ENCODE results near the gene HS3ST5. TPM values are rescaled to one million over a fixed set of nuclear protein-coding genes. Genes with fewer than 3 reads are reported as not detected.

Gene HS3ST5, protein sequence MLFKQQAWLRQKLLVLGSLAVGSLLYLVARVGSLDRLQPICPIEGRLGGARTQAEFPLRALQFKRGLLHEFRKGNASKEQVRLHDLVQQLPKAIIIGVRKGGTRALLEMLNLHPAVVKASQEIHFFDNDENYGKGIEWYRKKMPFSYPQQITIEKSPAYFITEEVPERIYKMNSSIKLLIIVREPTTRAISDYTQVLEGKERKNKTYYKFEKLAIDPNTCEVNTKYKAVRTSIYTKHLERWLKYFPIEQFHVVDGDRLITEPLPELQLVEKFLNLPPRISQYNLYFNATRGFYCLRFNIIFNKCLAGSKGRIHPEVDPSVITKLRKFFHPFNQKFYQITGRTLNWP
- 1 to 10 TPM in 2 of 3 donors, under 1 TPM in 1; 0.56 to 1.4 (median 1.4) TPM for polyA plus RNA-seq (ENCODE audit: insufficient read length in 3 of 3)
- long read RNA-seq, donor 1 = 0 reads
- long read RNA-seq, donor 2 = 0 reads
- long read RNA-seq, donor 3 = 0 reads
- long read RNA-seq, donor 4 = 0 reads
- long read RNA-seq, donor 5 = 0 reads
- long read RNA-seq, donor 6 = 0 reads
- long read RNA-seq, donor 7 = 0 reads
- long read RNA-seq, donor 8 = 0 reads
- long read RNA-seq, donor 9, partial matches to known transcripts = 0 of 1 reads
- long read RNA-seq, donor 9, other reads (novel, unspliced or antisense) = 0 of 1 reads
- long read RNA-seq, donor 10 = 0 reads
- long read RNA-seq, donor 11 = 0 reads
- long read RNA-seq, donor 12 = 0 reads
- long read RNA-seq, donor 13 = 0 reads
- long read RNA-seq, donor 14 = 0 reads
- long read RNA-seq, donor 15 = 0 reads
- long read RNA-seq, donor 16 = 0 reads

DNA sequence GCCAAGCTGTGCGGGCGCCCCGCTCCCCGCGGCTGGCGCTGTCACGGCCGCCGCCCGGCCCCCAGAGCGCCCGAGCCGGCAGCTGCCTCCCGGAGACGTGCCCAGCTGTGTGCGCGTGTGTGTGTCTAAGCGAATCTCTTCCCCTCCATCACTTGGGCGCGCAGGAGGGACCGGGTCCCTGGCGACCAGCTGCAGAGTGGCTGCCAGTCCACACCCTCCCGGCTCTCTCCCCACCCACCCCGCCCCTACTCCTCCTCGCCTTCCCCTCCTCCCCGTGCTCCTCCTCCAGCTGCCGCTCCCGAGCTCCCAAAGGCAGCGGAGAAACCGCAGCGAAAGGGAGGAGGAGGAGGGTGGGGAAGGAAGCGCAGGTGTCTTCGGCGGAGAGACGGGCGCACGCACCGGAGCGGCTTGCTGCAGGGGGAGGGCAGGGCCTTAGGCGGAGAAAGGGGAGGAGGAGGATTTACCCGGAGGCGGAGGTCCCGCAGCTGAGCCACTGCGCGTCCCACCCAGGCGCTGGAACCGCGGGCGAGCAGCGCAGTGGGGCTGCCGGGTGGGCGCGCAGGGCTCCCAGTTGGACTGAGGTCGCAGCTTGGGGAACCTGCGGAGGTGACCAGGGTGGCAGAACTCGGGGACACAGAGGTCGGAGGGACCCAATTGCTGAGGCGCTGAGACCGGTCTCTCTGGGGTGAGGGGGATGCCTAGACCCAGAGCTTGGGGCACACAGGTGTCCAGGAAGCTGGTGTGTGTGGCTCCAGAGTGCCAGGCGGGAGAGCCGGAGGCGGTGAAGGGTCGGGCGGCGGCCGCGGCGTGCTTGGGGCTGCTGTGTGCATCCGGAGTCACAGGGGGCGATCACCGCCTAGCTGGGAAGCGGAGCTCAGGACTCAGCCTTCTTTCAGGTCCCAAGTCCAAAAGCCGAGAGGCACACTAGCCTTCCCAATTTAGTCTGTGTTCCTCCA is at the start of gene HS3ST5:
HS3ST5 (minus strand) TSS at position 198 of the 956 bp plus-strand sequence. CDS start 280,178 bp downstream, outside the sequence.
- peak in 5 of 11 donors; percentile 24 to 41 (median 36) for DNase-seq (ENCODE audit: extremely low read depth in 1 of 11, low read depth in 9 of 11, low spot score in 4 of 11)

DNA sequence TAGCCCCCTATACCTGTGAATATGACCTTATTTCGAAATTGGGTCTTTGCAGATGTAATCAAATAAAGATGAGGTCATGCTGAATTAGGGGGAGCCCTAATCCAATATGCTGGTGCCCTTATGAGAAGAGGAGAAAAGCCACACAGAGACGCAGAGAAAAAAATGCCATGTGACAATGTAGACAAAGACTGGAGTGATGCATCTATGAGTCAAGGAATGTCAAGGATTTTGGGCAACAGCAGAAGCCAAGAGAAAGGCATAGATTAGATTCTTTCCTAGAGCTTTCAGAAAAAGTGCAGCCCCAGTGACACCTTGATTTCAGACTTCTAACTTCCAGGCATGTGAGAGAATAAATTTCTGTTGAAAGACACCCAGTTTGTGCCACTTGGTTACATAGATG is 47.4 kb upstream of the HS3ST5 start:
- no peak for DNase-seq (ENCODE audit: extremely low read depth in 1 of 11, low read depth in 9 of 11, low spot score in 4 of 11)

DNA sequence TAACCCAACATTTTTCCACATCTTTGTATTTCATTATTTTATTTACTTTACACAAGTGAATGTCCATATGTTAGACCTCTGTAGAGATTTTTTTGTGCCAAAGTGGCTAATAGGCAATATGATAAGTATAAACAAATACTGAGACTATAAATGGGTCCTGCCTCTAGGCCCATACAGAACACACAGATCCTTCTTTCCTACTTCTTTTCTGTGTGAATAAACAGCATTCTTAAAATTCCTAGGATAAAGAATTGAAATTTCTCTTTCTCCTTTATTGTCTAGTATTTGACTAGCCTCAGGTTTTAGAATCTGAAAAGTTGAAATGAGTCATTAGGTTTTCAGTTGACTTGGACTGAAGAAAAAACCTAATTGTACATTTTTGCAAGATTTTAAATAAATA is 46.3 kb upstream of the HS3ST5 start:
- DNase-seq (ENCODE audit: extremely low read depth in 1 of 11, low read depth in 9 of 11, low spot score in 4 of 11) = no peak

DNA sequence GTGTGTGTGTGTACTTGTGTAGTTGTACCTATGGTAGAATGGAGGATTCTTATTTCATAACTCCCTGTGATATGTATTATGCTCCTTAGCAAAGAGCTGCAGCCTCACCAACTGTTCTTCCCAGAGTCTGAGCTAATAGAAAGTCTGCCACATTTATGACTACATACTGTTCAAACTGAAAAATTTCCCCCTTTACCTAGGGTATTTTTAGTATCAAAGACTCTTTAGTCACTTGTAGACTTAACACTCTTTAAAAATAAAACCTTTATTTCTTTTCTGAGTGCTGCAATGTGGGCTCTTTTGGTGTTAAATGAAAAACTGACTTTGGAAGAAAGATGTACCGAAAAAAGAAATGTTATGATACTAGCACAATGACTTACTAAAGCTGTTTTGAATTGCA is 39.6 kb upstream of the HS3ST5 start:
- DNase-seq (ENCODE audit: extremely low read depth in 1 of 11, low read depth in 9 of 11, low spot score in 4 of 11) = no peak

DNA sequence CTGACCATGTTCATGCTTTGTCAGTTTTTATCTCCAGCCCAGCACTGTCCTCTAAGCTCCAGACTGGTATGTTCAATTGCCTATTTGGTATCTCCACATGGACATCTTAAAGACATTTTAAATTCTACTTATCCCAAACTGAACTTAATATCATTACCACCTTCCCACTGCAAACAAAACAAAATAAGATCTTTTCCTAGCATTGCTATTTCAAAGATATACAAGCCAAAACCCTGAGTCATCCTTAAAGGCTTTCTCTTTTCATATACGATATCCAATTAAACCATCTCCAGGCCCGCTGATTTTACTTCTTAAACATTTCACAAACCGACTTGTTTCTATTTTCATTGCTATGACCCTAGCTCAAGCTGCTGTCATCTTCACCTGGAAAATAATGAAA is 35.1 kb upstream of the HS3ST5 start:
- DNase-seq (ENCODE audit: extremely low read depth in 1 of 11, low read depth in 9 of 11, low spot score in 4 of 11) = no peak

DNA sequence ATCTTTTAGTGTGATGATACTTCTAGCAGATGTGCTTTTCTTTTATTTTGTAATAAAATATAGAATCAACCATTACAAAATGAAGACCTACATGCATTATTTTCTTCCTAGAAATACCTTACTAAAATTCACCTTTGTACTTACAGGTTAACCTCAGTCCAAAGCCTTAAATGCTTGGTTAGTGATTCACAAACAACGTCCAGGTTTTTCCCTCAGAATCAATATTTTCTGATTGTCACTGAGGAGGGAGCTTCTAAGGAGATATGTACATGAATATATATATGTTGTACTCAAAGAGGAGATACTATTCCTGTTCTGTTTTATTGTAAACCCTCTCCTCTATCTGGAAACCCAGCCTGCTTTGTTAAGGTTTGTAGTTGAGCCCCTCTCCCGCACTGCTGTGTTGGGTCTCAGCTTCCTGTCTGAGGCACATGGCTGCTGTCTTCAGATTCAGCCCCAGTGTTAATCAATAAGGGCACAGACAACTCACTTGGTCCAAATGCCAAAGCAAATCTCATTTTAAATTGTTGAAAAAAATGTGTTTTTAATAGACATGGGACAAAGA is 33.9 kb upstream of the HS3ST5 start:
- no peak for DNase-seq (ENCODE audit: extremely low read depth in 1 of 11, low read depth in 9 of 11, low spot score in 4 of 11)

DNA sequence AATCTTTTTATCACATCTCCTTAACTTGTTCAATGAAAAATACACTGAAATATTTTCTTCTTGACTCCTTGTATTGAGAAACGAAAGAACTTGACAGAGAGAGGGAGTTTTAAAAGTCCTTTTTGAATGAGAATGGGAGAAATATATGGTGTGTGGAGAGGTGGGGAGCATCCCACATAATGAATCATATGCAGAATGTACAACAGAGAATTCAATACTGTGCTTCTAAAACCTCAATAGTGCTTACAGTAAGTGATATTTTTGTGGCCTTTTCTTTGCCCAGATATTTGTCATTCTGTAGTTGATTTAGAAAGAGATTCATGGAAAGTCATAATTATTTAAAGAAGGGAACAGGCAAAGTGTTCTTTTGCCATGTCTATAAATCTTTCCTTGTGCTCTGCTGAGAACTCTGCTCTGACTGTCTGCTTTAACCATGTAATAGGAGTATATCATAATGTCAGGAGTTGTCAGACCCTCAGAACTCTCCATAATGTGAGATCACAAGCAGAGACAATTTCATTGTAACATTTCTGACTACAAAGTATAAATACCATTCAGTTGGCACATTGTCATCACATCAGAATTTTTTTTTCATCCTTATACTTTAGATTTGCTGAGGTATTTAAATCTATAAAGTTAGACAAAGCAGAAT is 32.8 kb upstream of the HS3ST5 start:
- DNase-seq (ENCODE audit: extremely low read depth in 1 of 11, low read depth in 9 of 11, low spot score in 4 of 11) = no peak

DNA sequence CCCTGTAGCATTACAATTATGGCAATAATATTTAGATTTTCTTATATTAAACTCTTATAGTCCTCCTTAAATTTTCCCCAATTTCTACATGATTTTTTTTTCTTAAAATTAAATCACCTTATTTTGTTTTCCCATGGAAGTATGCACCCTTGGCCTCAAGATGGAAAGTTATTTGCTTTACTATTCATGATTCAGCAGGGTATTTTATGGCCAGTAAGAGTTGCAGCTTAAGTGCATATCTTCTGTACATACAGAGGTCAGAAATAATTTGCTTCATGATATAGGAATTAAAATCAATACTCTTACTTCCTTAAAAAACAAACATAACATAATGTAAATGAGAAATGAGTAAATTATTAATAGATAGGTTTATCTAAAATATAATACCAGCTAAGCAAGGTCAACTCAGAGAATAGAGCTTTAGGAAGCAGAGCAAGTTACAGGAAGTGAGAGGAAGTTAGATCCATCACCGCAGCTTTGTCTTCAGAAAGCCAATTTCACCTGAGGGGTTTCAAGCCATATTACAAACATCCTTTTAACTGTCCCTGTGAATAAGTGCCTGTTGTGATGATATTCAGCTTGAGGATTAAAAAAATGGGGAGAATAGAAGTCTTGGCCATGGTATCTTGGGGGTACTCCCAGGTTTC is 24.6 kb upstream of the HS3ST5 start:
- DNase-seq (ENCODE audit: extremely low read depth in 1 of 11, low read depth in 9 of 11, low spot score in 4 of 11) = no peak

DNA sequence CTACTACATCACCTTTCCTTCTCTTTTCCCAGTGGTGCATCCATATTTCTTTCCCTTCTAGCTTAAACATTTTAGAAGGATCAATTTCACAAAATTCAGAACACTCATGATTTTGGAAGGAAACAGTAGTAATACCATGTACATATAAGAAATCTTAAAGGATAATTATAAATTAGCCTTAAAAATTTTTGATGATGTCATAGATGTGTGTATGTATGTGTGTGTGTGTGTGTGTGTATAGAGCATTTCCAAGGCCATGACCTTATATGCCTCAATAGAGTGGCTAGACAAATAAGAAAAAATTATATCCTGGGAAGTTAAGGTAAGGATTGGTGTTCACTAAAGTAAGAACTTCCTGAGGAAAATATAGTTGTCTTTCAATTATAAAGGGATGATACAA is 24.1 kb upstream of the HS3ST5 start:
- no peak for DNase-seq (ENCODE audit: extremely low read depth in 1 of 11, low read depth in 9 of 11, low spot score in 4 of 11)

DNA sequence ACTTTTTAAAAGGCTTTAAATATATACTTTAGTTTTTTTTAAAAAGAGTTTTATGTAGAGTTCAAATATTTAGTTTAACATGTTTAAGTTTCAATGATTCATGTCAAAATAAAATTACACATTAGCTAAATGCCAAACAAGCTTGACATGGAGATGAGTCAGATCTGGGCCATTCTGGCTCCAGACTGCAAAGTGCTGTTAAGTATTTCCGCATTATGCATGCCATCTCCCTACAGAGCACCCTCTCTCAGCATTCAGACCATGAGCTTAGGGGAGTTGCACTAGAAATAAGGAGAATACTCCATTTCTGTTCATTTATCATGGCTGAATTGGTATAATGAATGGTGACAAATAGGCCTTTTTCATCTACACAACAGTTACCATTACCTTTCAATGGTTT is 21.5 kb upstream of the HS3ST5 start:
- no peak for DNase-seq (ENCODE audit: extremely low read depth in 1 of 11, low read depth in 9 of 11, low spot score in 4 of 11)

DNA sequence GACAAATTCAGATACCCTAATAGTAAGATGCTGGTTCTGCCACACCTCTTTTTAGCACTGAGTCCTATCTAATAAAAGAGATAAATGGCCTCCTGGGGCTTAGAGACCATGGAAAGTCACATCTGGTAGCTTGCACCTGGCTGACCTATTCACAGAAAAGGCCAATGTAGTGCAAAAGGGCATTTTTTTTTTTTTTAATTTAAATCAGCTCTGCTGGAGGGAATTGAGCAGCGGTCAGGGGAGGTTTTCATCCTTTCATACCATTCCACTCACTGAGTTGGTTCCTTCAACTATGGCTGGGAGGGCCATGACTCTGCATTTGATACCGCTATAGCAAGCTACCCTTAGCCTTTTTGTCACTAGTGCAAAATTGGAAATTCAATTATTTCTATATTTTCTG is 20.1 kb upstream of the HS3ST5 start:
- DNase-seq (ENCODE audit: extremely low read depth in 1 of 11, low read depth in 9 of 11, low spot score in 4 of 11) = no peak

DNA sequence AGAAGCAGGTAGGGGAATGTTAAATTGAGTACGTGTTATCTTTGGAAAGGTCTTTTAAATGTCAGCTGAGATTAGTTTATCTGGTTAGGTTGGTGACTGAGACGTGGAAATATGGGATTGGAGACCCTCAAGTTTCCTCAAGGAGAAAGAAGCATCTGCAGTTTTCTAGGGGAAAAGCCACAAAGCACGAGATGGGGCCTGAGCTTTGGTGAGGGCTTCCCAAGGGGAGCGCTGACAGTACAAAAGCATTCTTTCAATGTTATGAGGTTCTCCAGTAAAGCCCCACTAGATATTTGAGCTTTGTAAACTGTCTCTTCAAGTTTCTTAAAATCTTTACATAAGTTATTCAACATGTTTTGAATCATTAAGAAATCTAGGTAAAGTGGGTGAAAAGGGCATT is 19.6 kb upstream of the HS3ST5 start:
- no peak for DNase-seq (ENCODE audit: extremely low read depth in 1 of 11, low read depth in 9 of 11, low spot score in 4 of 11)

DNA sequence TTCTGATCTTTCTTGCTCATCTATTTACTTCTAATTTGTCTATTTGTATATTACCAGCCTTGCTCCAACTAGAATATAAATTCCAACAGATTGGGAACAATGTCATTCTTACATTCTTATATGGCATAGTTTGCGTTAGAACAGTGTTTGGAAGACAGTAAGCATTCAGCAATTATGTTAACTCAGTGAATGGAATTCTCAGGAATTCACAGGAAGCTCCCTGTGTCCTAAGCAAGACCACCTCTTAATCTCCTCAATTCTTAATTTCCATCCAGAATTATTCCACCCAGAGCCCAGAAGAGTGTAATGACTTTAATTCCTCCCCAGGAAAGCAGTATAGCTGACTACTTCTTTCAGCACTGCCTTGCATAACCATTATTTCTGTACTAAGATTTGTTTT is 18.2 kb upstream of the HS3ST5 start:
- no peak for DNase-seq (ENCODE audit: extremely low read depth in 1 of 11, low read depth in 9 of 11, low spot score in 4 of 11)

DNA sequence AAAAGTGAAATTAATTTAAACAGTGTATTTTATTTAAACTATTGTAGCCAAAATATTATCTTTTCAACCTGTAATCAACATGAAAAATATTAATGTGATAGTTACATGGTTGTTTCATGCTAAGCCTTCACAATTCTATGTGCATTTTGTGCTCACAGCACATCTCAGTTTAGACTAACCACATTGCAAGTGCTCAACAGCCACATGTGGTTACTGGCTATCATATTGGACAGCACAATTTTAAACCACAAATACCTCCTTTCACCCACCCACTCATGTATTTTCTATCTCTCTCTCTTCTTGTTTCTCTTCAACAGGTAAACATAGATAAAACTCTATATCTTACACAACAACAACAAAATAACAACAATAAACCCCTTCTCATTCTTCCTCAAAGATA is 12.5 kb upstream of the HS3ST5 start:
- DNase-seq (ENCODE audit: extremely low read depth in 1 of 11, low read depth in 9 of 11, low spot score in 4 of 11) = no peak

DNA sequence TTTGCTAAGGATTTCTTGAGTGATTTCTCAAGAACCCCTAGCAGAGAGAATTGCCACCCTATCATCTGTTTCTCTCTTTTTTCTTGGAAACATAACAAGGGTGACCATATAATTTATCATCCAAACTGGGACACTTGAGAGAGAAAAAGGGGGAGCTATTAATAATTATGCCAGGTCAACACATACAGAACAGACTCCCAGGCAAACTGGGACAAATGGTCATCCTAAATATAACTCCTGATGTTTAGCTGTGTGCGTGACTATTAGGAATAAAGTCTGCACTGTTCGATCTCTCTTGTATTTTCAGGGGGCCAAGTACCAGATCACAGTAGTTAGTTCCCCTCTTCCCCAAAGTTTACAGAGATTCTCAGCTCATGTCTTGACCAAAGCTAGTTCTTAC is 11.7 kb upstream of the HS3ST5 start:
- no peak for DNase-seq (ENCODE audit: extremely low read depth in 1 of 11, low read depth in 9 of 11, low spot score in 4 of 11)

DNA sequence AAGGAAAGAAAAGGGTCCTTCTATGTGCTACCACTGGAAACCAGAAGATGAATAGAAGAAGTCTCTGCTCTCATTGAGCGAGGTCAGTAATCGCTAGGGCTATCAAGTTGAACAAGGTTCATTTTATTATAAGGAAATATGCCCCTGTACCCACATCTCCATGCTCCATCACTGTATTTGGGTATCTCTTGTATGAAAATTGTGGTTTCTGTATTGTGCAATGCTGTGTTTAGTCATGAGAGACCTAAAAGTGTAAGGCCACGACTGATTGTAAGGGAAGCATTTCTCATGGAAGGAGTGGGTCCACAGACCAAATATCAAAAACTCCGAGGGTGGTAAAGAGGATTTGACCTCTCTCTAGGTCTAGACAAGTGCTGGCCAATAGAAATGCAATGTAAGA is 3.6 kb upstream of the HS3ST5 start:
- no peak for DNase-seq (ENCODE audit: extremely low read depth in 1 of 11, low read depth in 9 of 11, low spot score in 4 of 11)

DNA sequence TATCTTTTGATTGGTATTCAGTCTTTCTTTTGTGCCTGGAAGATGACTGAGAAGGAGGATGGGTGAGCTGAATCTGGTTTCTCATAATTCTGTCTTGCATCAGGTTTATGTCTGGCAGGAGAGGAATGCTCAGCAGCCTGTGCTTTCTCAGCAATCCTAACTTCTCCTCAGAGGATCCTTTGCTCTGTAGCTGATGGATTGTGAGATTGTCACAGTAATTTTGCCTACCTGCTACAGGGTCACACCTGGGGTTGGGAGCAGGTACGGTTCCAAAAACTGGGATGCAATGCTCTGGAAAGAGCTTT is 2.1 kb upstream of the HS3ST5 start:
- DNase-seq (ENCODE audit: extremely low read depth in 1 of 11, low read depth in 9 of 11, low spot score in 4 of 11) = no peak

DNA sequence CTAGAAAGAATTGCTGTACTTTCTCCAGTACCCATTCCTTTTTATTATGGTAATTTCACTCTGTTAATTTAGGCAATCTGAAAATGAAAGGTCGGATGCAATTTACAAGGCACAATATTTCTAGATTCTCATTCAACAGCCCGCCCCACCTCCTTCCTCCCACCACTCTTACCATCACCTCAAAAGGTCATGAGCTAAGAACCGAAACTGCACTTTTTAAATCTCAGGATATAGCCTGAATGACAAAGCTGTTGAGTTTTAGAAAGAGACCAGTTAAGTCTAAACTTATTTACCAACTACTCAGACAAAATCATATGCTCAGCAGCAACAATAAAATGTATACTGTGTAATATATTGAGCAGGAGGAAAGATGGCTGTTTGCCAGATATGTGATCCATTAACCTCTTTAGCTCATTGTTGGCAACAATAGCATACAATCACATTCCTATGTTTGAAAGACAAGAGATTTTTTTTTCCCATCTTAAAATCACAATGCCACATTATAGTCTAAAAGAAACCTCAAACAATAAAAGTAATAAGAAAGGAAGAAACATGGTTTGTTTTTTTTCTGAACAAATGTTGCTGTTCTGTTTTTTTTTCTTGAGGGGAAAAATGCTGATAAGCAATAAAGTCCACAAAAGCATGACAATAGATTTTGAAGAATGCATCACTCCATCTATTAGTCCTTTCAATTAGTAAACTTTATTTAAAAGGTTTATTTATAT is 1.6 kb upstream of the HS3ST5 start:
- DNase-seq (ENCODE audit: extremely low read depth in 1 of 11, low read depth in 9 of 11, low spot score in 4 of 11) = no peak
